Stimulated activated CD4-positive, alpha-beta T cell treated with anti-CD3 and anti-CD28 coated beads, Interleukin-15, amount 100 ng/mL, for 1 hour (primary cell): ENCODE data around the gene SIRT5.
A peak's percentile ranks its signal among the peaks of the same experiment; 100 is the strongest.

Experiments
- DNase-seq, 2 donors: peaks; one replicate each; pipeline ENCODE4 v3.0.0-alpha.2; 2020; ENCODE audit warnings: low read depth in 1 of 2, low spot score in 1 of 2

The SIRT5 gene

GRCh38 chr6:13574571-13575376, at the start of gene SIRT5:
TSS of gene SIRT5 (plus strand) at chr6:13574601. CDS start at chr6:13584111, 9,510 bp downstream.
- peak; percentile 32 to 43 for DNase-seq

GRCh38 chr6:13524801-13525508, 49.4 kb upstream of the SIRT5 start:
- no peak for DNase-seq

GRCh38 chr6:13526357-13526726, 48.1 kb upstream of the SIRT5 start:
- no peak for DNase-seq

GRCh38 chr6:13526727-13527670, 47.4 kb upstream of the SIRT5 start:
- DNase-seq: no peak

- no peak for DNase-seq
These were observed 46.7 kb upstream of the SIRT5 start for GRCh38 chr6:13527671-13528056.

- DNase-seq: no peak
These were observed 46.2 kb upstream of the SIRT5 start for GRCh38 chr6:13528232-13528631.

GRCh38 chr6:13528777-13529343, 45.5 kb upstream of the SIRT5 start:
- no peak for DNase-seq

- no peak for DNase-seq
These were observed 42.4 kb upstream of the SIRT5 start for GRCh38 chr6:13531956-13532355.

GRCh38 chr6:13534536-13534935, 39.9 kb upstream of the SIRT5 start:
- DNase-seq: no peak

- no peak for DNase-seq
These were observed 39.1 kb upstream of the SIRT5 start for GRCh38 chr6:13535306-13535705.

- no peak for DNase-seq
These were observed 37.4 kb upstream of the SIRT5 start for GRCh38 chr6:13536796-13537526.

GRCh38 chr6:13537527-13537897, 36.9 kb upstream of the SIRT5 start:
- DNase-seq: no peak

- no peak for DNase-seq
These were observed 36.3 kb upstream of the SIRT5 start for GRCh38 chr6:13538084-13538483.

- DNase-seq: no peak
These were observed 35.8 kb upstream of the SIRT5 start for GRCh38 chr6:13538600-13538999.

GRCh38 chr6:13539572-13539971, 34.8 kb upstream of the SIRT5 start:
- DNase-seq: no peak

GRCh38 chr6:13541496-13541895, 32.9 kb upstream of the SIRT5 start:
- no peak for DNase-seq

- DNase-seq: no peak
These were observed 29.8 kb upstream of the SIRT5 start for GRCh38 chr6:13544454-13545186.

- DNase-seq: no peak
These were observed 28.5 kb upstream of the SIRT5 start for GRCh38 chr6:13545885-13546284.

- no peak for DNase-seq
These were observed 25.7 kb upstream of the SIRT5 start for GRCh38 chr6:13548500-13549210.
